Ovary (tissue), 10 donors: ENCODE data around the gene ZNF345. TPM values are rescaled to one million over a fixed set of nuclear protein-coding genes. Genes with fewer than 3 reads are reported as not detected.
A peak's percentile ranks its signal among the peaks of the same experiment; 100 is the strongest.

Source experiments
- DNase-seq, 5 donors: peaks; one replicate each; pipeline ENCODE4 v3.0.0-alpha.2; 2019 to 2020
- H3K27ac ChIP-seq, 2 donors: fragments of 200-600 bp; one replicate each; pipeline versions ENCODE4 v1.5.1 to v1.8.0; 2019 to 2022
- H3K27me3 ChIP-seq: fragments of 200-600 bp; one replicate; pipeline ENCODE4 v1.8.0; 2022
- H3K36me3 ChIP-seq: fragments of 200-600 bp; sonication (generic); one replicate; pipeline ENCODE4 v1.5.1; 2019
- H3K4me1 ChIP-seq: one replicate; pipeline ENCODE4 v1.8.1; 2013; ENCODE audit warnings: mild to moderate bottlenecking, moderate library complexity; ENCODE audit not compliant: insufficient read depth
- H3K4me3 ChIP-seq: fragments of 200-600 bp; sonication (generic); one replicate; pipeline ENCODE4 v1.5.1; 2017
- H3K9me3 ChIP-seq, 2 donors: fragments of 200-600 bp in 1 of 2; sonication (generic) in 1 of 2; one replicate each; pipeline versions ENCODE4 v1.5.1 to v1.8.1; 2013 to 2019; ENCODE audit warnings: mild to moderate bottlenecking in 1 of 2, moderate library complexity in 1 of 2
- CTCF ChIP-seq, 3 donors: fragments of 450-650 bp in 2 of 3; fragments of 200-600 bp in 1 of 3; IDR thresholded peaks; one replicate each; pipeline versions ENCODE4 v1.5.1 to v1.8.0; 2016 to 2022; ENCODE audit warnings: antibody characterized with exemption in 3 of 3, mild to moderate bottlenecking in 1 of 3
- EP300 ChIP-seq: sonication (generic); formaldehyde crosslinking; IDR thresholded peaks from one replicate; pipeline ENCODE4 v1.6.1; 2017; ENCODE audit warnings: antibody characterized with exemption
- POLR2A ChIP-seq: fragments of 450-650 bp; IDR thresholded peaks from one replicate; pipeline ENCODE4 v1.6.1; 2017; ENCODE audit warnings: antibody characterized with exemption, mild to moderate bottlenecking, moderate library complexity
- WGBS, 3 donors: extraction: QIAGEN DNeasy Blood & Tissue Kit in 1 of 3; methylation state at CpG; one replicate each; pipeline versions ENCODE4 v1.1.5 to v1.1.7; 2013 to 2017; 5-methylcytosine and 5-hydroxymethylcytosine counted together
- intact Hi-C, 4 donors: fragments of 100-400 bp; cut with DNase I; formaldehyde crosslinking; loops; one replicate each; pipeline versions ENCODE4 v1.11.0 to v1.15.1; 2022 to 2023
- long read RNA-seq, 3 donors: library from polyadenylated mRNA in 2 of 3; unstranded in 2 of 3; transcript quantifications; one replicate each; pipeline ENCODE4 v2.0.0 and lab custom pipeline, GENCODE V29; 2021 to 2026
- polyA plus RNA-seq, 2 donors: library from polyadenylated mRNA; stranded (reverse); fragments of 200-250 nt in 1 of 2; fragments of 350-450 nt in 1 of 2; fragmentation: Illumina TruSeq in 1 of 2; extraction: RNeasy Lipid Tissue Mini Kit (QIAGEN cat#74804) in 1 of 2; gene quantifications; one replicate each; pipeline ENCODE4 v1.2.3, GENCODE V29; 2013 to 2014
- total RNA-seq, 7 donors: library from RNA; depleted of rRNA in 2 of 7; stranded (reverse); fragments of >200 nt in 2 of 7; fragmentation: NEBNext Ultra II Directional in 3 of 7; extraction: Animal tissue kit (Norgen Biotek cat#: 25700) in 3 of 7; gene quantifications; one replicate each; pipeline versions ENCODE4 v1.1.0 to v1.2.4, GENCODE V29; 2016 to 2023
- donor health status: DM: no; HTN: no; CAD: no; lungs with moderate emphysema.
- donor health status: DM: no; HTN: no; CAD: no.
- donor health status: Bipolar disorder and iron deficiency.
- donor health status: DM: yes; HTN: yes; CAD: no.
- donor health status: DM: no; HTN: no; CAD: no.
- donor health status: DM: yes; HTN: yes; CAD: no.

Gene ZNF345
- total RNA-seq (10 to 100 TPM in 2 of 7 donors, 1 to 10 TPM in 5; 3.2 to 14.1 (median 9.2) TPM), polyA plus RNA-seq (1 to 10 TPM; 3.5 to 5.9 TPM)
- long read RNA-seq, donor 1, transcript ZNF345-202 (3 exons, 1,971 nt): minor isoform, 5 of 19 reads
- long read RNA-seq, donor 1, transcript ZNF345-205 (4 exons, 458 nt): major isoform, 6 of 19 reads
- long read RNA-seq, donor 1, partial matches to known transcripts: 1 of 19 reads
- long read RNA-seq, donor 1, other reads (novel, unspliced or antisense): 7 of 19 reads
- long read RNA-seq, donor 2, partial matches to known transcripts: 15 of 20 reads
- long read RNA-seq, donor 2, other reads (novel, unspliced or antisense): 0 of 20 reads
- long read RNA-seq, donor 3, transcript ZNF345-202 (3 exons, 1,971 nt): major isoform, 8 of 15 reads
- long read RNA-seq, donor 3, partial matches to known transcripts: 1 of 15 reads
- long read RNA-seq, donor 3, other reads (novel, unspliced or antisense): 3 of 15 reads

GRCh38 chr19:36850559-36851442, at the start of gene ZNF345:
Gene ZNF345, plus strand, starts transcription at chr19:36850876. Its CDS starts 25,955 bp downstream, at chr19:36876831.
- 0% methylated on average over 43 of the region's 43 CpGs for WGBS, 3 donors
- Histone ChIP-seq H3K4me3 (peak within 1 kb of the TSS; percentile 88), H3K4me1 (peaks cover 5% of the 10 kb centered on the region), H3K9me3 (no peaks in the 10 kb centered on the region), H3K27ac (peak within 1 kb of the TSS; percentile 55 to 74), H3K27me3 (no peaks in the 10 kb centered on the region), H3K36me3 (no peaks in the 10 kb centered on the region)
- peak; percentile 26 for TF ChIP-seq POLR2A
- TF ChIP-seq EP300: peak; percentile 37
- no peak for TF ChIP-seq CTCF (IDR thresholded peaks at IDR 0.05)
- peak; percentile 90 to 94 (median 91) for DNase-seq
- intact Hi-C loops: no loop called here

GRCh38 chr19:36805364-36805763, 45.3 kb upstream of the ZNF345 start:
- WGBS, 3 donors: 89 to 94% (median 91%) methylated on average over 1 of the region's 1 CpG
- DNase-seq: no peak
- Histone ChIP-seq H3K9me3 (peaks cover 8 to 52% of the 10 kb centered on the region in 2 donors), H3K4me1 (no peaks in the 10 kb centered on the region), H3K27me3 (no peaks in the 10 kb centered on the region), H3K36me3 (no peaks in the 10 kb centered on the region), H3K4me3 (no peak overlapping the region), H3K27ac (no peak overlapping the region)
- TF ChIP-seq EP300 (no peak), POLR2A (no peak), CTCF (IDR thresholded peaks at IDR 0.05) (no peak)
- intact Hi-C loops: no loop called here

GRCh38 chr19:36807029-36807428, 43.6 kb upstream of the ZNF345 start:
- TF ChIP-seq CTCF (IDR thresholded peaks at IDR 0.05): no peak
- no peak for TF ChIP-seq POLR2A
- TF ChIP-seq EP300: no peak
- no peak overlapping the region for H3K27ac ChIP-seq
- no peaks in the 10 kb centered on the region for H3K36me3 ChIP-seq
- H3K4me1 ChIP-seq: no peaks in the 10 kb centered on the region
- no peak overlapping the region for H3K4me3 ChIP-seq
- intact Hi-C loops: no loop called here
- no peak for DNase-seq
- H3K9me3 ChIP-seq: peaks cover 11 to 48% of the 10 kb centered on the region in 2 donors
- no peaks in the 10 kb centered on the region for H3K27me3 ChIP-seq

- TF ChIP-seq EP300 (no peak), CTCF (IDR thresholded peaks at IDR 0.05) (no peak), POLR2A (no peak)
- peaks cover 13 to 67% of the 10 kb centered on the region in 2 donors for H3K9me3 ChIP-seq
- 96 to 98% (median 97%) methylated on average over 7 of the region's 7 CpGs for WGBS, 3 donors
- no peak overlapping the region for H3K27ac ChIP-seq
- no peaks in the 10 kb centered on the region for H3K27me3 ChIP-seq
- H3K4me1 ChIP-seq: no peaks in the 10 kb centered on the region
- no peak for DNase-seq
- intact Hi-C loops: no loop called here
- no peak overlapping the region for H3K4me3 ChIP-seq
- H3K36me3 ChIP-seq: peaks cover 5% of the 10 kb centered on the region
Observed at GRCh38 chr19:36819130-36819630, 31.5 kb upstream of the ZNF345 start.
